GM18526 (cell line): ENCODE results near the gene ZBTB7C.

Source experiments
- POLR2A ChIP-seq: IDR thresholded peaks from 3 replicates; pipeline ENCODE4 v1.6.1; 2011; ENCODE audit not compliant: insufficient read length; ENCODE audit errors: extremely low read depth

Gene ZBTB7C

DNA sequence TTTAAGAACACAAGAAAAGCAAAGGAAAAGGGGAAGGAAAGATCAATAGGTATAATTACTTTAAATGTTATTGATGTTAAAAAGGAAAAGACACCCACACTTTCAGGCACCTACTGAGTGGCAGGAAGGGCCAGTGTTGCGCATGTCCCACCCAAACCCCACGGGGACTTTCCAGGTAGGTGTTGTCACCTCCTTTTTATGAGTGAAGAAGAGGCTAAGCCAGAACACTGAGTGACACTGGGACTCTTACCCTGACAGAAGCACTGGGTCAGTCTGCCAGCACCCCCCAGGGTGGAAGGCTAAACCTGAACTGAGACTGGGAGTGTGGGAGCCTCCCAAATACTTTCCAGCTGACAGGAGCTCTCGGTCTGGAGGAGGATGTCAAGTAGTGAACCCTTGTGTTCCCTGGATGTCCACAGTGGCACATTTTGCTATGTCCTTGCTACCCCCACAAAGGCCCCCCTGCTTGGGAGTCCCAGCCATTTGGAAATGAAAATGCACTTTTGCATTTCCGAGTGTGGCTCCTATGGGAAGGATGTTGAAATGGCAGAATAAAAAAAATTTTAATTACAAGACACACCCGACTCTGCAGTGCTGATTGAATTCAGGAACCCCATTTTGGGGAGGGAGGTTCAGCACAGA is 387.8 kb downstream of the ZBTB7C start:
- TF ChIP-seq POLR2A = no peak

DNA sequence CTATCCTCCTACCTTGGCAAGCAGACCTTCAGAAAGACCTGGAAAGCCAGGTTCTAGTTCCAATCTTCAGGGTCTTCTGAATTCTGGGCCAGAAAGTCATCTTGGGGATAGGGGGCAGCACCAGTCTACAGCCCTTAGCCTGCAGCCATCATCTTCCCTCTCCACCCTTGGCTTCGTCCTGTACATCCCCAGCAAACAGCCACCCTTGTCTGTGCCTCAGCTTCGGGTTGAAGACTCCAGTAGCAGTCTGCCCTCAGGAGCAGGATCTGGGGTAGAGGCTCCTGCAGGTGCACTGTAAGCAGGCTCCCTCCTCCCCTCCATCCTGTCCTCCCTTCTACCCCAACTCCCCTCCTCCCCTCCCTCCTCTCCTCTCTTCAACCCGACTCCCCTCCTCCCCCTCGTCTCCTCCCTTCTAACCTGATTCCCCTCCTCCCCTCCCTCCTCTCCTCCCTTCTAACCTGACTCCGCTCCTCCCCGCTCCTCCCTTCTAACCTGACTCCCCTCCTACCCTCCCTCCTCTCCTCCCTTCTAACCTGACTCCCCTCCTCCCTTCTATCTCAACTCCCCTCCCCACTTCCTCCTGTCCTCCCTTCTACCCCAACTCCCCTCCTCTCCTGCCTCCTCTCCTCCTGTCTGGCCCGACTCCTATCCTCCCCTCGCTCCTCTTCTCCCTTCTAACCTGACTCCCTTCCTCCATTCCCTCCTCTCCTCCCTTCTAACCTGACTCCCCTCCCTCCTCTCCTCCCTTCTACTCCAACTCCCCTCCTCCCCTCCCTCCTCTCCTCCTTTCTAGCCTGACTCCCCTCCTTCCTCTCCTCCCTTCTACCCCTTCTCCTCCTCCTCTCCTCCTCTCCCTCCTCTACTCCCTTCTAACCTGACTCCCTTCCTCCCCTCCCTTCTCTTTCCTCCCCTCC is 388.6 kb downstream of the ZBTB7C start:
- no peak for TF ChIP-seq POLR2A

DNA sequence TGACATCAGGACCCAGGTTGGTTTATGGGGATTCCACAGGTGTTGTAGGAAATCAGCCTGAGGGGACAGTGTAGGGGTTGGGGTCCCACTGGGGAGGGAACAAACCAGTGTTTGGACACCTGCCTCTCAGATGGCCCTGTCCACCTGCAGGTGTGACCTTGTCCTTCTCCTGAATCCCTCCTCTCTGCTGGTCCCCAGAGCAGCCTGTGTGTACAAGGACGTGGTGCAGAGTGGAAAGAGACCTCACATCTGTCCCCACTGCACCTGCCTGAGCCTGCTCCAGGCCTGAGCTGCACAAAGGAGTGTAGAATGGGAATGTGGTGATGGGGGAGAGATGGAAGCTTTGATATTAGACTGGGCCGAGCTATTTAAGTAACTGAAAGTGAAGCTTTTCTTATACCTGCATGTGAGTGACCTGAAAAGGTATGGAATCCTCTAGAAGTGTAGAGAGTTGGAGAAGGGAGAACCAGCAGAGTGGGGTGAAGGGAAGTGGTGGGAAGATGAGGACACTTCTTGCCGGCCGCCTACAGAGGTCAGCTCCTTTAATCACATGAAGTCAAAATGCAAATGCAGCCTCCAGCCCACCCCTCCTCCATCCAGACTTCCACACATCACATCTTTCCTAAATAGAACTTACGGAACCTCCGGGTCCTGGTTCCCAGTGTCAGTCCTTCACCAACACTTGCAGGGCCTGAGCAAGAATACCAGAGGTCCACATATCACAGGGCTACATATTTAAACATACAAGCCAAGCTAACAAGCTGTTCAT is 389.4 kb downstream of the ZBTB7C start:
- TF ChIP-seq POLR2A = no peak

DNA sequence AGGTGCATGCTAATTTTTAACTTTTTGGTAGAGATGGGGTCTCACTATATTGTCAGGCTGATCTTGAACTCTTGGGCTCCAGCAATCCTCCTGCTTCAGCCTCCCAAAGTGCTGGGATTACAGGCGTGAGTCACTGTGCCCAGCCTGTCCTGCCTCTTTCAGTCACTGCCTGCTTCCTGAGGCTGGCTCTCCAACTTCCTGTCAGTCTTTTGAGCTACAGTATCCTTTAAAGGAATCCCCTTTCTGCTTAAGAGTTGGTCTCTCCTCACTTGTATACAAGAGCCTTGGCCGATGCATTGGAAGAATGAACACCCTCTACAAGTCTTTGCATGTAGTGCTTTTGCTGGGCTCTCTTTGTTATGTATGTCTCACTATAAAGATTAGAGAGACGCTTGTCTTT is 390.3 kb downstream of the ZBTB7C start:
- no peak for TF ChIP-seq POLR2A

DNA sequence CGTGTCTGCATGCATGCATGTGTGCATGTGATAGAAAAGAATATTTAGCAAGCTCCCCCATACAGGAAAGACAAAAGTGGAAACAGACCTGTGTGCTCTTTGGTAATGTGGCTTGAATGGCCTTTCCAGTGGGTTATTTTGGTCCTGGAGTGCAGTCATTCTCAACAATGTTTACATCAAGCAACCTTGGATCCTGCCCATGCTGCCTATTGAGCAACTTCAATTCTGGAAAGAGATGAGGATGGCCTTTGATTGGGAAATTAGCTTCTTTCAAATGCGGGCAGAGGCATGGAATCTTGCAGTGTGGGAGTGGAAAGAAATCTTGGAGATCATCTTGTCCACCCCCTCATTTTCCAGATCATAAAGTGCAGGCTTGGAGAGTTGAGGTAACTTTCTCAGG is 391.5 kb downstream of the ZBTB7C start:
- no peak for TF ChIP-seq POLR2A

DNA sequence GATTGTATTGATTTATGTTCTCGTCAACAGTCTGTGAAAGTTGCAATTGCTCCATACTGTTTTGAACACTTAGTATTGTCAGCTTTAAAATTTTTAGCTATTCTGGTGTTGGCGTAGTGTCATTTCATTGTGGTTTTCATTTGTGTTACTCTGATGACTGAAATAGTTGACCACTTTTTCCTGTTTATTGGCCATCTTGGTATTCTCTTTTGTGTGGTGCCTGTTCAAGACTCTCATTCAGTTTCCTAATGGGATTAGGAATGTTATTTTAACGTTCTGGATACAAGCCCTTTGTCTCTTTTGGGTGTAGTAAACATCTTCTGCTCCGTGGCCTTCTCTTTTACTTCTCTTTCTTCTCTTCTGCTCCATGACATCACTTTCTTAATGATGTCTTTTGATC is 396.0 kb downstream of the ZBTB7C start:
- no peak for TF ChIP-seq POLR2A

DNA sequence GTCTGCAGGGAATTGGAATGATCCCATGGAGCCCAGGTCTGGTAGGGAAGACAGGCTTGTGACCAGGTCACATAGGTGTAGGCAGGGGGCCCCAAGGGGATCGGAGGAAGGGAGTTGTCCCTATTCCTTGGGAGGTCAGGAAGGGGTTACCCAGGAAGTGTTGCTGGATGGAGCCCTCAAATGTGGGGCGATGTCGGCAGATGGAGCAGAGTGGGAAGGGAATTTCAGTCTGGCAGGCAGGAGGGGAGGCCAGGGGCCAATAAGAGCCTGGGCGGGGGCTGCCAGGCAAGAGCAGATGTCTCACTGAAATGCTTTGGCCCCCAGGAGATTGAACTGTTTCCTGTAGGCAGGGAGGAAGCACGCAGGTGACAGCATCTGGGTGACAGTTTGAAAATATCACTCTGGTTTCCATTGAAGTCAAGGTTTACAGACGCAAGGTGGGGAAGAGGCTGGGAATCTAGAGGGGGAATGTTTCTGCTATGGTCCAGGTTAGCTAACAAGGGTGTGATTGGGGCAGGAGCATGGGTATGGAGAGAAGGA is 397.2 kb downstream of the ZBTB7C start:
- TF ChIP-seq POLR2A = no peak

DNA sequence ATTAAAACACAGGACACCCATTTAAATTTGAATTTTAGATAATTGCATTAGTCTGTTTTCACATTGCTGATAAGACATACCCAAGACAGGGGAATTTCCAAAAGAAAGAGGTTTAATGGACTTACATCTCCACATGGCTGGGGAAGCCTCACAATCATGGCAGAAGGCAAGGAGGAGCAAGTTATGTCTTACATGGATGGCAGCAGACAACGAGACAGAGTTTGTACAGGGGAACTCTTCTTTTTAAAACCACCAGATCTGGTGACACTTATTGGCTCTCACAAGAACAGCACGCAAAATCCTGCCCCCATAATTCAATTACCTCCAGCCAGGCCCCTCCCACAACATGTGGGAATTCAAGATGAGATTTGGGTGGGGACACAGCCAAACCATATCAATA is 398.9 kb downstream of the ZBTB7C start:
- no peak for TF ChIP-seq POLR2A

DNA sequence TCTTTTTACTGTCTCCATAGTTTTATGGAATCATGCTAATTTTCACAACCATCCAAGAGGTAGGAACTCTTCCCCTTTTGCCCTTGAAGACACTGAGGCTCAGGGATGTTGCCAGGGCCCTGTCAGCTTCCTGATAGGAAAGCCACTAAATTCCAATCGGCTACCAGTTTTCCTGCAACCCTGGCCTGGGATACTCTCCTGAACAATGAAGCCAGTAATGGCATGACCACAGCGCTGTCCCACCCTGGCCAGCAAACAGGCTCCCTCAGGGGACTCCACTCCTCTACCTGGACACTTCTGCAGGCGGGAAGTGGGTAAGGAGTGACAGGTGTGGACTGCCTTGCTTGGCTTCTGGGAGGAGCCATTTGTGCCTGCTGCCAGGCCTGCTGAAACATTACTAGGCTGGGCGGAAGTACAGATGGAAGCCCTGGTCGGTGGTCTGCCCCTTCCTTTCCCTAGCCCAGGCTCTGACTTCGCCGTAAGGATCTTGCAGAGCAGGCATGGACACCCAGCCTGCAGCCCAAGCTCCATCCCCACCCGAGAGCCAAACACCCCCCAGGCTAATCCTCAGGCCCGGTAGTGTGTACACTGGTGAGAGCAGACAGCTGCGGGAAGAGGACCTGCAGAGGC is 400.0 kb downstream of the ZBTB7C start:
- TF ChIP-seq POLR2A = no peak

DNA sequence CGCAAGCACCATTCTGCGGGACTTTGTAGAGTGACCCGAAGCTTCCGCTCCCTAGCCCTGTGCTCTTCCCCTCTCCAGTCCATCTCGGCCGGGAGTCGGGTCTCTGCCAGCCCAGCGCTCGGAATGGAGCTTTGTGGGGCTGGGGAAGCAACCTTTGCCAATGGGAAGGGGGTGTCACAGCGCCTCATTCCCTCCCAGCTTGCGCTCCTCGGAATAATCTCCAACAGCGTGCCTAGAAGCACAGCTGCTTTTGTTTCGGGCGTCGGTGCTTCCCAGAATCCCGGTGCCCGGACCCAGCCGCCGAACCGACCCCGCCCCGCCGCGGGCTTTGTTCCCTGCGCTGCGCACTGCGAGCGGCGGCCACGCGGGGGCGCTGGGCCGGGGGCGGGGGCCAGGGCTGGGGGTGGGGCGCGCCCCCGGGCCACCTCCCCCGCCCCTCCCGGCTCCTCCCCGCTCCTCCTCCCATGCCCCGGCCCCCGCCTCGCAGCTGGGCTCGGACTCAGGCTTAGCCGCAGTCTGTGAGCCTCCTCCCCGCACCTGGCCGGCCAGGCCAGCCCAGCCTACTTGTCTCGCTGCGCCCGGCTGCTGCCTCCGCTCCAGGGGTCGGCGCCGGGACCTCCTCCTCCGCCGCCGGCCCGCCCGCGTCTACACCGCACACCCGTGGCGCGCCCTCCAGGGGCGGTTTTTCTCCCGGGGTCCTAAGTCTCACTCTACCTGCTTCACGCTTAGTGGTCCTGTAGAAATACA is 401.1 kb downstream of the ZBTB7C start:
- no peak for TF ChIP-seq POLR2A

DNA sequence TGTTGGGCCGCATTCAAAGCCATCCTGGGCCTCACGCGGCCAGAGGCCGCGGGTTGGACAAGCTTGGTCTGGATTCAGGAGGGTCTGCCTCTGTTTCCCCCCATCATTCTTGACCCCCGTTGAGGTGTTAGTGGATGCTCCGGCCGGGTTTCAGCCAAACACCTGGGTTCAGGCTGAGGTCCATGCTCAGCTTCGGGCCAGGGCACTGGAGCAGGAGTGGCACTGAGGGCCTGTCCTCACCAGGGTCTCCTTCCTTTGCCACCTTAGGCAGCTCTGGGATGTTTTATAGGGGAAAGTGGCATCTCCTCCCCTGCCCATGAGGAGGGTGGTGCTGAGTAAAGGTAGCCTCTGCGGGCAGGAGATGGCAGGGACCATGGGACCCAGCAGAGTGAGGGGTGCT is 401.8 kb downstream of the ZBTB7C start:
- no peak for TF ChIP-seq POLR2A

DNA sequence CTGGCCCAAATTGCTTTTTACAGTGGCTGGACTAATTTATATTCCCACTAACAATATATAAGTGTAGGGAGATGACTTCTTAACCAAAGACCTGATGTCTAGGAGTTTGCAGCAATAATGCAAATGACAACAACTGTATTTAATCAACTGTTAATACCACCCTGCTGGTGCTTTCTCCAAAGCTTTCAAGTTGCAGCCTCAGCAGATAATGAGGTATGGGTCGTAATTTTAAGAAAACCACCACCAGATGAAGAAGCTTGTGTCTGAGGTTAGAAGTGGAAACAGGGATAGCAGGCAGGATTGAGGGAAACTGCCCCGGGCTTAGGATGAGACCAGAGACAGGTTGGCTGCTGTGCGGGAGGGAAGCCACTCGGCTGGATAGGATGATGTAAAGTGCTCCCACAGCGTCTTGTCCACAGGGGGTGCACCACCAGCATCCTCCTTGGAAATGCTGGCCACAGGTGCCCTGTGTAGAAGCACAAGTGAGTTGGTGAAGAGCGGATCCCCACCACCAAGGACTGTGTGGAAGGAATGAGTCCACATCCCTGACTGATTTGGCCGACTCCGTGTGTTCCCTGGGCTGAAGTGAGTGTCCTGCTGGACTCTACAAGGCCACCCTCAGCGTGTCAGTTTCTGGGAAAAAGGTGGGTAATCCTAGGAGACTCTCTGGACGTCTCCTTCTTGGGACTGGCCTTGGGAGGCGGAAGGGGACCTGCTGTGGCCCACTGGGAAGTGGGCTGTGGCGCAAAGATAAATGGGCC is 402.6 kb downstream of the ZBTB7C start:
- no peak for TF ChIP-seq POLR2A

DNA sequence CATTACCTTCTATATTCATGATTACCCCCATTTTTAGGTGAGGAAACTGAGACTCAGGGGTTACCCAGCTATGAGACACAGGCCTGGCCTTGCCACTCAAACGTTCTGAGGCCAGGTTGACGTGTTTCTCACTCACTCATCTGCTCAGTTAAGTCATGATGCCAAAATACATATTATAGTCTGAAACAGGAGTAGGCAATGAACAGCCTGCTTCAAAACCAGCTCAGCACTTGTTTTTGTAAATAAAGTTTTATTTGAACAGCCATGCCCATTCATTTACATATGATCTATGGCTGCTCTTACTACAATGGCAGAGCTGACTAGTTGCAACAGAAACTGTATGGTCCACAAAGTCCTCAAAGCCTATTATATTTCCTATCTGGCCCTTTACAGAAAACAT is 404.6 kb downstream of the ZBTB7C start:
- TF ChIP-seq POLR2A = no peak
